ENCODE results near the gene DNAJC27. TPM values are rescaled to one million over a fixed set of nuclear protein-coding genes. Genes with fewer than 3 reads are reported as not detected.
A peak's percentile ranks its signal among the peaks of the same experiment; 100 is the strongest.

Gene DNAJC27
- total and polyA plus RNA-seq, 2 of the 13 experiments (the other 11 are each of a cell fraction or from before 2014, with no cell fraction given), result 3.1 to 3.7 TPM

DNA sequence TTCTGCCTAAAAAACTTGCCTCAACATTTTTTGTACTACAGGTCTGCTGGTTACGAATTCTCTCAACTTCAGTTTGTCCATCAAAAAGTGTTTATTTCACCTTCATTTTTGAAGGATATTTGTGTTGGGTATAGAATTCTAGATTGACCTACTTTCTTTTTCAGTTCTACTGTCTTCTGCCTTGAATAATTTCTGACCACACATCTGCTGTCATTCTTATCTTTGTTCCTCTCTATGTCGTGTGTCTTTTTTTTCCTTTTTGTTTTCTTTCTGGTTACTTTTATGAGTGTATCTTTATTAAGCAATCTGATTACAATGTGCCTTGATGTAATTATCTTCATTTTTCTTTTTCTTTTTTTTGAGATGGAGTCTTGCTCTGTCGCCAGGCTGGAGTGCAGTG is 77.0 kb downstream of the DNAJC27 start:
- whole genome bisulfite sequencing (ENCODE audit: low lambda C conversion rate), result 7% methylated on average over 3 of the region's 3 CpGs
- POLR2A ChIA-PET, result no interaction called here
- H2AFZ ChIP-seq (ENCODE audit: low read length), result no peak overlapping the region
- BruUV-seq (replicated peaks), result no TSS peak
- no peaks in the 10 kb centered on the region; the same call in 1 of the 2 replicates for H4K20me1 ChIP-seq (ENCODE audit: insufficient read depth, low read length)
- H3K79me2 ChIP-seq (ENCODE audit: insufficient read depth, low read length), result no peaks in the 10 kb centered on the region
- in situ Hi-C loops (cut with HindIII; ENCODE audit: extremely low pct_ligation_motif_present, low pct_unique_long_range_greater_than_20kb) (no loop called here), intact Hi-C loops (cut with micrococcal nuclease; ENCODE audit: unreplicated experiment) (no loop called here)
- H3K9me3 ChIP-seq (ENCODE audit: low read length), result peaks cover 20% of the 10 kb centered on the region
- no peak overlapping the region for H3K4me2 ChIP-seq (ENCODE audit: low read depth, low read length)
- no peak overlapping the region for H3K9ac ChIP-seq (ENCODE audit: insufficient read depth, low read depth, low read length)
- no peak for DNase-seq (ENCODE audit: low spot score)
- no peak overlapping the region for H3K27ac ChIP-seq (ENCODE audit: extremely low read length, insufficient read depth, low read length)
- H3K4me1 ChIP-seq (ENCODE audit: insufficient read depth, low read length), result peaks cover 6% of the 10 kb centered on the region; the same call in 1 of the 2 replicates
- ATAC-seq, result no peak
- peaks cover 1 to 25% of the 10 kb centered on the region in 2 experiments; a peak in 2 of 5 replicates for H3K27me3 ChIP-seq (ENCODE audit: control insufficient read depth in 1 of 2, insufficient read depth in 2 of 2, low read length in 2 of 2)
- FAIRE-seq, result no peak
- TF ChIP-seq SMAD1 (CRISPR knock-in tag; IDR thresholded peaks at IDR 0.05; ENCODE audit: borderline replicate concordance, low read depth), result no peak
- TF ChIP-seq, protein P1, sequence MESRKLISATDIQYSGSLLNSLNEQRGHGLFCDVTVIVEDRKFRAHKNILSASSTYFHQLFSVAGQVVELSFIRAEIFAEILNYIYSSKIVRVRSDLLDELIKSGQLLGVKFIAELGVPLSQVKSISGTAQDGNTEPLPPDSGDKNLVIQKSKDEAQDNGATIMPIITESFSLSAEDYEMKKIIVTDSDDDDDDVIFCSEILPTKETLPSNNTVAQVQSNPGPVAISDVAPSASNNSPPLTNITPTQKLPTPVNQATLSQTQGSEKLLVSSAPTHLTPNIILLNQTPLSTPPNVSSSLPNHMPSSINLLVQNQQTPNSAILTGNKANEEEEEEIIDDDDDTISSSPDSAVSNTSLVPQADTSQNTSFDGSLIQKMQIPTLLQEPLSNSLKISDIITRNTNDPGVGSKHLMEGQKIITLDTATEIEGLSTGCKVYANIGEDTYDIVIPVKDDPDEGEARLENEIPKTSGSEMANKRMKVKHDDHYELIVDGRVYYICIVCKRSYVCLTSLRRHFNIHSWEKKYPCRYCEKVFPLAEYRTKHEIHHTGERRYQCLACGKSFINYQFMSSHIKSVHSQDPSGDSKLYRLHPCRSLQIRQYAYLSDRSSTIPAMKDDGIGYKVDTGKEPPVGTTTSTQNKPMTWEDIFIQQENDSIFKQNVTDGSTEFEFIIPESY (CRISPR knock-in tag; IDR thresholded peaks at IDR 0.05), result no peak
- peak; percentile 99 for TF ChIP-seq ZFP1 (CRISPR knock-in tag; IDR thresholded peaks at IDR 0.05)
- TF ChIP-seq FOXK1 (CRISPR knock-in tag; IDR thresholded peaks at IDR 0.05; ENCODE audit: borderline replicate concordance, low read depth), result no peak
- no peak for TF ChIP-seq NAIF1 (CRISPR knock-in tag; IDR thresholded peaks at IDR 0.05; ENCODE audit: borderline replicate concordance)
- TF ChIP-seq ZNF589 (CRISPR knock-in tag; conservative IDR thresholded peaks at IDR 0.05), result no peak
- TF ChIP-seq ZNF652 (CRISPR knock-in tag; IDR thresholded peaks at IDR 0.05; ENCODE audit: borderline replicate concordance, low read depth), result no peak
- TF ChIP-seq FOXA1 (IDR thresholded peaks at IDR 0.05), result peak; percentile 5; the same call in 1 of the 2 replicates
- no peak for TF ChIP-seq FOXA1 (CRISPR knock-in tag; IDR thresholded peaks at IDR 0.05)
- peak; percentile 95 for TF ChIP-seq ZNF317 (CRISPR knock-in tag; IDR thresholded peaks at IDR 0.05)
- TF ChIP-seq NFIB (CRISPR knock-in tag; IDR thresholded peaks at IDR 0.05; ENCODE audit: borderline replicate concordance), result no peak
- TF ChIP-seq, protein P2, sequence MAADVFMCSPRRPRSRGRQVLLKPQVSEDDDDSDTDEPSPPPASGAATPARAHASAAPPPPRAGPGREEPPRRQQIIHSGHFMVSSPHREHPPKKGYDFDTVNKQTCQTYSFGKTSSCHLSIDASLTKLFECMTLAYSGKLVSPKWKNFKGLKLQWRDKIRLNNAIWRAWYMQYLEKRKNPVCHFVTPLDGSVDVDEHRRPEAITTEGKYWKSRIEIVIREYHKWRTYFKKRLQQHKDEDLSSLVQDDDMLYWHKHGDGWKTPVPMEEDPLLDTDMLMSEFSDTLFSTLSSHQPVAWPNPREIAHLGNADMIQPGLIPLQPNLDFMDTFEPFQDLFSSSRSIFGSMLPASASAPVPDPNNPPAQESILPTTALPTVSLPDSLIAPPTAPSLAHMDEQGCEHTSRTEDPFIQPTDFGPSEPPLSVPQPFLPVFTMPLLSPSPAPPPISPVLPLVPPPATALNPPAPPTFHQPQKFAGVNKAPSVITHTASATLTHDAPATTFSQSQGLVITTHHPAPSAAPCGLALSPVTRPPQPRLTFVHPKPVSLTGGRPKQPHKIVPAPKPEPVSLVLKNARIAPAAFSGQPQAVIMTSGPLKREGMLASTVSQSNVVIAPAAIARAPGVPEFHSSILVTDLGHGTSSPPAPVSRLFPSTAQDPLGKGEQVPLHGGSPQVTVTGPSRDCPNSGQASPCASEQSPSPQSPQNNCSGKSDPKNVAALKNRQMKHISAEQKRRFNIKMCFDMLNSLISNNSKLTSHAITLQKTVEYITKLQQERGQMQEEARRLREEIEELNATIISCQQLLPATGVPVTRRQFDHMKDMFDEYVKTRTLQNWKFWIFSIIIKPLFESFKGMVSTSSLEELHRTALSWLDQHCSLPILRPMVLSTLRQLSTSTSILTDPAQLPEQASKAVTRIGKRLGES (CRISPR knock-in tag; IDR thresholded peaks at IDR 0.05; ENCODE audit: borderline replicate concordance), result no peak
- TF ChIP-seq, protein P3, sequence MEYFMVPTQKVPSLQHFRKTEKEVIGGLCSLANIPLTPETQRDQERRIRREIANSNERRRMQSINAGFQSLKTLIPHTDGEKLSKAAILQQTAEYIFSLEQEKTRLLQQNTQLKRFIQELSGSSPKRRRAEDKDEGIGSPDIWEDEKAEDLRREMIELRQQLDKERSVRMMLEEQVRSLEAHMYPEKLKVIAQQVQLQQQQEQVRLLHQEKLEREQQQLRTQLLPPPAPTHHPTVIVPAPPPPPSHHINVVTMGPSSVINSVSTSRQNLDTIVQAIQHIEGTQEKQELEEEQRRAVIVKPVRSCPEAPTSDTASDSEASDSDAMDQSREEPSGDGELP (IDR thresholded peaks at IDR 0.05; ENCODE audit: borderline replicate concordance, low read depth), result no peak
- TF ChIP-seq ZBTB38 (CRISPR knock-in tag; IDR thresholded peaks at IDR 0.05), result no peak
- CTCF ChIA-PET (ENCODE audit: low intra/inter-chr PET ratio, low total read pairs), result no interaction called here
- H3K4me3 ChIP-seq (replicated peaks in 1 of 3; ENCODE audit: insufficient read depth in 1 of 3, low read depth in 2 of 3, low read length in 3 of 3), result no peak overlapping the region
- no peaks in the 10 kb centered on the region for H3K36me3 ChIP-seq (replicated peaks in 1 of 2; ENCODE audit: control insufficient read depth in 1 of 2, insufficient read depth in 2 of 2, low read length in 2 of 2)
